Neural progenitor cell (in vitro differentiated cells): ENCODE measurements around the gene BUB1. TPM values are rescaled to one million over a fixed set of nuclear protein-coding genes. Genes with fewer than 3 reads are reported as not detected.
A peak's percentile ranks its signal among the peaks of the same experiment; 100 is the strongest.

Experiments used
- DNase-seq: peaks from one replicate; pipeline ENCODE4 v3.0.0-alpha.2; 2016; ENCODE audit warnings: low spot score
- H2AFZ ChIP-seq: fragments of 200-600 bp; sonication (generic); replicated peaks from 2 replicates; pipeline ENCODE4 v1.6.1; 2016; ENCODE audit warnings: antibody characterized with exemption
- H3F3A ChIP-seq: fragments of 200-600 bp; sonication (generic); 2 replicates; pipeline ENCODE4 v1.6.1; 2016; ENCODE audit warnings: antibody characterized with exemption, low read depth
- H3K27ac ChIP-seq: fragments of 200-600 bp; sonication (generic); 2 replicates; pipeline ENCODE4 v1.5.1; 2016; ENCODE audit warnings: mild to moderate bottlenecking
- H3K27me3 ChIP-seq: fragments of 200-600 bp; sonication (generic); 2 replicates; pipeline ENCODE4 v1.6.1; 2016; ENCODE audit warnings: mild to moderate bottlenecking, moderate library complexity
- H3K36me3 ChIP-seq: fragments of 200-600 bp; sonication (generic); 2 replicates; pipeline ENCODE4 v1.5.1; 2016
- H3K4me1 ChIP-seq: fragments of 200-600 bp; sonication (generic); 2 replicates; pipeline ENCODE4 v1.6.1; 2016; ENCODE audit warnings: mixed run types
- H3K4me2 ChIP-seq: fragments of 200-600 bp; sonication (generic); 2 replicates; pipeline ENCODE4 v1.6.1; 2016
- H3K4me3 ChIP-seq: fragments of 200-600 bp; sonication (generic); 2 replicates; pipeline ENCODE4 v1.5.1; 2016
- H3K79me2 ChIP-seq: fragments of 200-600 bp; sonication (generic); 2 replicates; pipeline ENCODE4 v1.6.1; 2016; ENCODE audit warnings: low read depth
- H3K9ac ChIP-seq: fragments of 200-600 bp; sonication (generic); 2 replicates; pipeline ENCODE4 v1.6.1; 2016
- H3K9me3 ChIP-seq: fragments of 200-600 bp; sonication (generic); 2 replicates; pipeline ENCODE4 v1.5.1; 2016; ENCODE audit warnings: low read depth
- H4K20me1 ChIP-seq: fragments of 200-600 bp; sonication (generic); 2 replicates; pipeline ENCODE4 v1.6.1; 2016; ENCODE audit warnings: low read depth
- H3K27ac Mint-ChIP-seq: 3 replicates; pipeline ENCODE4 v1.8.0; 2021; ENCODE audit warnings: mixed read lengths
- H3K27me3 Mint-ChIP-seq: 2 replicates; pipeline ENCODE4 v1.8.0; 2022; ENCODE audit warnings: low read depth, mild to moderate bottlenecking, inconsistent platforms, moderate library complexity, mixed read lengths; ENCODE audit not compliant: insufficient read depth
- H3K36me3 Mint-ChIP-seq: 3 replicates; pipeline ENCODE4 v1.8.0; 2021; ENCODE audit warnings: mixed read lengths
- H3K4me1 Mint-ChIP-seq: 3 replicates; pipeline ENCODE4 v1.8.0; 2021; ENCODE audit warnings: mixed read lengths
- H3K4me3 Mint-ChIP-seq: 3 replicates; pipeline ENCODE4 v1.8.0; 2021; ENCODE audit warnings: mild to moderate bottlenecking, moderate library complexity, mixed read lengths
- H3K9me3 Mint-ChIP-seq: 3 replicates; pipeline ENCODE4 v1.8.0; 2020; ENCODE audit warnings: mixed read lengths
- EZH2 ChIP-seq: fragments of 200-600 bp; sonication (generic); IDR thresholded peaks from 2 replicates; pipeline ENCODE4 v1.6.1; 2017; ENCODE audit warnings: antibody characterized with exemption, mild to moderate bottlenecking, moderate library complexity
- EZH2phosphoT487 ChIP-seq: fragments of 200-600 bp; sonication (generic); IDR thresholded peaks from 2 replicates; pipeline ENCODE4 v1.6.1; 2017; ENCODE audit warnings: antibody characterized with exemption
- total RNA-seq: library from RNA; depleted of rRNA; stranded (reverse); fragments of >200 nt; gene quantifications from 2 replicates; pipeline ENCODE4 v1.2.3, GENCODE V29; 2015; ENCODE audit warnings: low replicate concordance
- TF ChIP-seq, protein P1 (sequence below): fragments of 200-600 bp; sonication (generic); IDR thresholded peaks from 2 replicates; pipeline ENCODE4 v1.5.1; 2017; ENCODE audit warnings: antibody characterized with exemption, mild to moderate bottlenecking

Gene BUB1
- total RNA-seq, 1 donor from 2014 or later: 266 TPM

DNA sequence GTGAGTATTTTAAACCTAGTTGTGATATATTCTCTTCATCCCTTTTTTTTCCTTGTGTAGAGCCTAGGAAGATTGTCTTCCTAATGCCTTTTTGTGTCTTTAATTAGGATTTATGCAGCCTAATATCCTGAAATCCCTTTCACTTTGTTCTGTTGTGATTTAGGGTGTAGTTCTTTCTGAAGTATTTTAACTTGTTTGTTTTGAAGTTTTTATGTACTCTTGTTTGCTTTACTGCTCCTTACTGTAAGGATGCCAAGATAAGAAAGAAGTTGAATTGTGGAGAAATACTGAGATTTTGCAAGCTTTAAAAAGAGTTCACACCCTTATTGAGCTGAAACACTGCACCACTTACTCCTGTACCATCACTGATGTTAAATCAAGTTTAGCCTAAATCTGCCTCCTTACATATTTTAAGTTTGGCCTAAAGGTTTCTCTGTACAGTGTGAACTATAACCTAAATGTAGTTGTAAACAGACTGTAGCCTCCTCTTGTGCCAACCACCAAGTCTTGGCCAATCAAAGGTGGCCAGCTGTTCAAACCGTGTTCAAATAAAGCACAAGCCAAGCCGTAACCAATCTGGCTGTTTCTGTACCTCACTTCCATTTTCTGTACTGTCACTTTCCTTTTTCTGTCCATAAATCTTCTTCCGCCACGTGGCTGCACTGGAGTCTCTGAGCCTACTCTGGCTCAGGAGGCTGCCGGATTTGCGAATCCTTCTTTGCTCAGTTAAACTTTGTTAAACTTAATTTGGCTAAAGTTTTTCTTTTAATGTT lies 36.8 kb upstream of the BUB1 start:
- H3K79me2 ChIP-seq: no peaks in the 10 kb centered on the region

DNA sequence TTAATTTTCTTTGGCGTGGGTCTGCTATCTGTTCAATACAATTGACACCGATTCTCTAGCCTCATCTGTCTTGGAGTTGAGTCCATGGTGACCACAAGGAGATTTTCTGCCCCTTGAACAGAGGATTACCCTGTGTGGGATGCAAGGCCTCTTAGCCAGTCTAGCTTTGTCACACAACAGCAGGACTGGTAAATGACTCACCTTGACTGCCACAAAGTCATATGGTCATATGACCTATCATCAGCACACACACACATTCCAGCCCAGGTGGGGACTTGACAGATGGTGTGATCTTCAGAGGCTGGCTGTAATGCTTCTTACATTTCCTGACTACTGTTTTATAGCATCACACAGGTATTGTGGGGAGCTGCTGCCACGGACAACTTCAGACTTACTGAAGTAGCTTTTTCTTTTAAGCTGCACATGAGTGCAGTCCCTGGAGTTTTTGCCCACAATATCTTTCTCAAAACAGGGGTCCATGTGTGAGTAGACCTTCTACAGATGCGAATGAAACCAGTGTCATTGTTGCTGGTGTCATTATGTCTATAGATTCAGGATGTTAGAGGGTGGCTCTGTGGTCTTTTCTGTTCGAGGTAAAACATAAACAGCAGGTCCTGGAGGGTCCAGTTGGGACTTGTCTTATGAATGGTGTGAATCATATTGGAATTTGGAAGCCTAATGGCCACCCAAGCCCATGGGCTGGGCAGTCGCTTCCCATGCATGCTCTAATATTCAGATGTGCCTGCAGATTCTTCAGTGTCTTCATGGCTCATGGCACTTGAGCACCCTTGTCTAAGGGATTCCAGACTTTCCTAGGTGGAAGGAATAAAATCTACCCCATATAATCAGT lies 35.9 kb upstream of the BUB1 start:
- H3K9me3 Mint-ChIP-seq: no peaks in the 10 kb centered on the region
- Histone ChIP-seq H3K4me1 (no peaks in the 10 kb centered on the region), H3K9ac (no peak overlapping the region), H3K9me3 (no peaks in the 10 kb centered on the region), H3K27ac (no peak overlapping the region), H3K36me3 (no peaks in the 10 kb centered on the region), H4K20me1 (no peaks in the 10 kb centered on the region), H3F3A (no peaks in the 10 kb centered on the region), H3K79me2 (no peaks in the 10 kb centered on the region), H3K27me3 (no peaks in the 10 kb centered on the region), H3K4me3 (no peak overlapping the region), H3K4me2 (no peak overlapping the region), H2AFZ (no peak overlapping the region)
- no peak overlapping the region for H3K27ac Mint-ChIP-seq
- no peaks in the 10 kb centered on the region for H3K4me1 Mint-ChIP-seq
- no peak overlapping the region for H3K4me3 Mint-ChIP-seq
- DNase-seq: no peak
- TF ChIP-seq, protein P1, sequence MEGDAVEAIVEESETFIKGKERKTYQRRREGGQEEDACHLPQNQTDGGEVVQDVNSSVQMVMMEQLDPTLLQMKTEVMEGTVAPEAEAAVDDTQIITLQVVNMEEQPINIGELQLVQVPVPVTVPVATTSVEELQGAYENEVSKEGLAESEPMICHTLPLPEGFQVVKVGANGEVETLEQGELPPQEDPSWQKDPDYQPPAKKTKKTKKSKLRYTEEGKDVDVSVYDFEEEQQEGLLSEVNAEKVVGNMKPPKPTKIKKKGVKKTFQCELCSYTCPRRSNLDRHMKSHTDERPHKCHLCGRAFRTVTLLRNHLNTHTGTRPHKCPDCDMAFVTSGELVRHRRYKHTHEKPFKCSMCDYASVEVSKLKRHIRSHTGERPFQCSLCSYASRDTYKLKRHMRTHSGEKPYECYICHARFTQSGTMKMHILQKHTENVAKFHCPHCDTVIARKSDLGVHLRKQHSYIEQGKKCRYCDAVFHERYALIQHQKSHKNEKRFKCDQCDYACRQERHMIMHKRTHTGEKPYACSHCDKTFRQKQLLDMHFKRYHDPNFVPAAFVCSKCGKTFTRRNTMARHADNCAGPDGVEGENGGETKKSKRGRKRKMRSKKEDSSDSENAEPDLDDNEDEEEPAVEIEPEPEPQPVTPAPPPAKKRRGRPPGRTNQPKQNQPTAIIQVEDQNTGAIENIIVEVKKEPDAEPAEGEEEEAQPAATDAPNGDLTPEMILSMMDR: no peak
- no peak for TF ChIP-seq EZH2phosphoT487
- TF ChIP-seq EZH2: no peak
- peaks cover 2% of the 10 kb centered on the region for H3K27me3 Mint-ChIP-seq
- H3K36me3 Mint-ChIP-seq: no peaks in the 10 kb centered on the region

More for the DNA sequence above, 36.8 kb upstream of the BUB1 start:
- H3K9me3 ChIP-seq: no peaks in the 10 kb centered on the region
- H3K36me3 ChIP-seq: no peaks in the 10 kb centered on the region
- H3K4me2 ChIP-seq: no peak overlapping the region
- no peak for DNase-seq
- H3K9me3 Mint-ChIP-seq: no peaks in the 10 kb centered on the region
- H3K27me3 ChIP-seq: no peaks in the 10 kb centered on the region
- H3F3A ChIP-seq: no peaks in the 10 kb centered on the region
- H3K9ac ChIP-seq: no peak overlapping the region
- peak overlapping the region; percentile 74 for H2AFZ ChIP-seq
- H3K4me3 Mint-ChIP-seq: no peak overlapping the region
- H3K4me3 ChIP-seq: no peak overlapping the region
- TF ChIP-seq EZH2 (no peak), EZH2phosphoT487 (no peak)
- TF ChIP-seq, protein P1: no peak
- peaks cover 2% of the 10 kb centered on the region for H3K27me3 Mint-ChIP-seq
- no peak overlapping the region for H3K27ac Mint-ChIP-seq
- H3K4me1 Mint-ChIP-seq: no peaks in the 10 kb centered on the region
- no peaks in the 10 kb centered on the region for H3K4me1 ChIP-seq
- H4K20me1 ChIP-seq: no peaks in the 10 kb centered on the region
- H3K36me3 Mint-ChIP-seq: no peaks in the 10 kb centered on the region
- no peak overlapping the region for H3K27ac ChIP-seq

- no peaks in the 10 kb centered on the region for H4K20me1 ChIP-seq
- H3K36me3 ChIP-seq: no peaks in the 10 kb centered on the region
- TF ChIP-seq EZH2 (no peak), EZH2phosphoT487 (no peak)
- TF ChIP-seq, protein P1: no peak
- Mint-ChIP-seq H3K27me3 (peaks cover 2% of the 10 kb centered on the region), H3K4me1 (no peaks in the 10 kb centered on the region), H3K27ac (no peak overlapping the region), H3K4me3 (no peak overlapping the region), H3K9me3 (no peaks in the 10 kb centered on the region), H3K36me3 (no peaks in the 10 kb centered on the region)
- no peak overlapping the region for H3K9ac ChIP-seq
- no peak overlapping the region for H3K27ac ChIP-seq
- H3K27me3 ChIP-seq: no peaks in the 10 kb centered on the region
- DNase-seq: no peak
- no peaks in the 10 kb centered on the region for H3K9me3 ChIP-seq
- no peak overlapping the region for H3K4me3 ChIP-seq
- no peaks in the 10 kb centered on the region for H3F3A ChIP-seq
- no peaks in the 10 kb centered on the region for H3K4me1 ChIP-seq
- H3K79me2 ChIP-seq: no peaks in the 10 kb centered on the region
- H3K4me2 ChIP-seq: no peak overlapping the region
- H2AFZ ChIP-seq: no peak overlapping the region
These were observed 34.9 kb upstream of the BUB1 start for GRCh38 chr2:110712737-110713136.
